Activated T-cell treated with anti-CD3 and anti-CD28 coated beads, Interleukin-2, amount 50 U/mL, for 4 hours (primary cell): ENCODE results near the gene COL6A5. TPM values are rescaled to one million over a fixed set of nuclear protein-coding genes. Genes with fewer than 3 reads are reported as not detected.
"Not testable (repeated sequence)": the region's sequence is repeated elsewhere in the genome, so short reads cannot be mapped to it uniquely, and the experiment has no call there.

Experiments
- ATAC-seq, 2 donors: fragments of 200-7000 bp; cut with Tn5 transposase; one replicate each; pipeline ENCODE4 v1.10.0; 2021
- DNase-seq: peaks from one replicate; pipeline ENCODE4 v3.0.0-alpha.2; 2020
- H3K27me3 Mint-ChIP-seq: one replicate; pipeline ENCODE4 v1.8.0; 2021; ENCODE audit warnings: low read depth, mixed read lengths
- H3K36me3 Mint-ChIP-seq: one replicate; pipeline ENCODE4 v1.8.0; 2022; ENCODE audit warnings: mixed read lengths; ENCODE audit not compliant: insufficient read depth
- H3K4me1 Mint-ChIP-seq: one replicate; pipeline ENCODE4 v1.8.0; 2021; ENCODE audit warnings: low read depth, mixed read lengths
- H3K4me3 Mint-ChIP-seq: one replicate; pipeline ENCODE4 v1.8.0; 2021; ENCODE audit warnings: mild to moderate bottlenecking, moderate library complexity, mixed read lengths
- H3K9me3 Mint-ChIP-seq: one replicate; pipeline ENCODE4 v1.8.0; 2021; ENCODE audit warnings: mixed read lengths
- total RNA-seq, 3 donors: library from RNA; stranded (reverse); gene quantifications; one replicate each; pipeline ENCODE4 v1.2.1, GENCODE V29; 2021

Gene COL6A5
- total RNA-seq, 3 donors from 2014 or later, result not detected

DNA sequence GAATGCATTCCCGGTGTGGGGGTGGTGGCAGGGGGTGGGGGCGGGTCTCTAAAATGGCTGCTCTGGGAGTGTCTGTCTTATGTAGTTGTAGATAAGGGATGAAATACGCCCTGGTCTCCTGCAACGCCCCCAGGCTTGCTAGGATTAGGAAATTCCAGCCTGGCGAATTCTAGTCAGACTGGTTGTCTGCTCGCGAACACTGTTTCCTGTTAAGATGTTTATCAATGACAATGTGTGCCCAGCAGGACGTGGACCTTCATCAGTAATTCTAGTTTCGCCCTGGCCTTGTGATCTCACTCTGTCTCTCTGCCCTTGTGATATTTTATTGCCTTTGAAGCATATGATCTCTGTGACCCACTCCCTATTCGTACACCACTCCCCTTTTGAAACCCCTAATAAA is 62.8 kb downstream of the COL6A5 start:
- H3K9me3 Mint-ChIP-seq, result peaks cover 13% of the 10 kb centered on the region
- not testable (repeated sequence) for H3K27me3 Mint-ChIP-seq

GRCh38 chr3:130411320-130411719 is 65.8 kb downstream of the COL6A5 start:
- H3K4me1 Mint-ChIP-seq, result no peaks in the 10 kb centered on the region
- no peaks in the 10 kb centered on the region for H3K36me3 Mint-ChIP-seq
- peaks cover 13% of the 10 kb centered on the region for H3K9me3 Mint-ChIP-seq
- ATAC-seq (no peak), DNase-seq (no peak)
- H3K27me3 Mint-ChIP-seq, result peaks cover 10% of the 10 kb centered on the region
- no peak overlapping the region for H3K4me3 Mint-ChIP-seq

More for the DNA sequence above, 62.8 kb downstream of the COL6A5 start:
- H3K4me1 Mint-ChIP-seq, H3K36me3 Mint-ChIP-seq, H3K4me3 Mint-ChIP-seq, DNase-seq, ATAC-seq: not testable (repeated sequence)

DNA sequence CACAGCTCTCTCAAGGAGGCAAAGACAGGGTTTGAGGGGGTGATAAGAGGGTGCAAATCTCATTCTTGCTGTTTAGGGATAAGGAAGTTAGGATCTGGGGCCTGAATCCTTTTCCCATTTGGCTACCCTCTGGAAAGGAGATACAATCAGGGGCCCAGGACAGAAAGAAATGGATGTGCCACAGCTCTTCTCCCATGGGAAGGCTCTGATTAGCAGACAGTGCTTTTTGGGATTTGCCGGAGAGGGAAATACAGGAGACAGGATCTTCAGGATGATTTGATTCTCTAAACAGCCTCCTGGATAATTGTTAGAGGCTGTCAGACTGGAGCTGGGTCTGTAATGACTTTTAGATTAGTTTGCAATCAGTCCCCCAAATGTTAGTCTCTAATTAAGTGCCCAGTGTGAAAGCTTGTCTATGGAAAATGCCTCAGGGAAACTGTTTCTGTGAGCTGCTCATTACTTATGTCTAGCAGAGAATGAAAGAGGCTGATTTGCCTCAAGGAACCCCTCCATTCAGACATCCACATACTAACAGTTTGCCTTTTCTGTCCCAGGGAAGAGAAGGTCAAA is 67.6 kb downstream of the COL6A5 start:
- no peak for DNase-seq
- Mint-ChIP-seq H3K4me3 (no peak overlapping the region), H3K36me3 (no peaks in the 10 kb centered on the region), H3K4me1 (no peaks in the 10 kb centered on the region), H3K9me3 (peaks cover 5% of the 10 kb centered on the region), H3K27me3 (peaks cover 10% of the 10 kb centered on the region)
- ATAC-seq, result no peak

- H3K4me3 Mint-ChIP-seq, result no peak overlapping the region
- no peak for DNase-seq
- H3K9me3 Mint-ChIP-seq, result no peaks in the 10 kb centered on the region
Observed at GRCh38 chr3:130414457-130414856, 69.0 kb downstream of the COL6A5 start.

GRCh38 chr3:130420466-130420865 is 75.0 kb downstream of the COL6A5 start:
- DNase-seq (no peak), ATAC-seq (no peak)
- Mint-ChIP-seq H3K4me1 (no peaks in the 10 kb centered on the region), H3K4me3 (no peak overlapping the region), H3K27me3 (peaks cover 6% of the 10 kb centered on the region), H3K36me3 (no peaks in the 10 kb centered on the region), H3K9me3 (no peaks in the 10 kb centered on the region)

More at GRCh38 chr3:130414457-130414856, 69.0 kb downstream of the COL6A5 start:
- no peaks in the 10 kb centered on the region for H3K4me1 Mint-ChIP-seq
- H3K36me3 Mint-ChIP-seq, result no peaks in the 10 kb centered on the region
- no peak for ATAC-seq
- H3K27me3 Mint-ChIP-seq, result peaks cover 11% of the 10 kb centered on the region

DNA sequence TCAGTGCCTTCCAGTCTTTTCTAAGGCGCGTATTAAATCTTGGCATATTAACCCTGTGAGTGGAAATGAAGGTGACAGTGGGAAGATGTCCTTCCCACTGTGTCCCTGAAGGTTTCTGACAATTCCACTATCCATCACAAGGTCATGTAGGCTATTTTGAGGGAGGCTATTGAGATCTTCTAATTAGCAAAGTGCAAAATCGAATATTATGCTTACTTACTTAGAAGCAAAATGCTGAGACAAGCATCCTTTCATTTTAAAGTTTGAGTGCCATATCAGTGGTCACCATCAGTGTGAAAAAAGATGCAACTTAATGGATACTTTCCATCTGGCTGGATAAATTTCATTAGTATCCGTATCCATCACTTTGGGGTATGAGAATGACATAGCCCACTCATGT is 77.6 kb downstream of the COL6A5 start:
- ATAC-seq, result no peak
- no peak overlapping the region for H3K4me3 Mint-ChIP-seq
- H3K4me1 Mint-ChIP-seq, result no peaks in the 10 kb centered on the region
- H3K36me3 Mint-ChIP-seq, result no peaks in the 10 kb centered on the region
- peaks cover 6% of the 10 kb centered on the region for H3K27me3 Mint-ChIP-seq
- H3K9me3 Mint-ChIP-seq, result no peaks in the 10 kb centered on the region
- no peak for DNase-seq

GRCh38 chr3:130424837-130425236 is 79.4 kb downstream of the COL6A5 start:
- no peak overlapping the region for H3K4me3 Mint-ChIP-seq
- H3K4me1 Mint-ChIP-seq, result no peaks in the 10 kb centered on the region
- DNase-seq, result no peak
- peaks cover 5% of the 10 kb centered on the region for H3K27me3 Mint-ChIP-seq
- H3K36me3 Mint-ChIP-seq, result no peaks in the 10 kb centered on the region
- no peaks in the 10 kb centered on the region for H3K9me3 Mint-ChIP-seq
- no peak for ATAC-seq

- Mint-ChIP-seq H3K4me3 (no peak overlapping the region), H3K4me1 (no peaks in the 10 kb centered on the region), H3K27me3 (peaks cover 6% of the 10 kb centered on the region), H3K36me3 (no peaks in the 10 kb centered on the region), H3K9me3 (no peaks in the 10 kb centered on the region)
- ATAC-seq, result no peak
- no peak for DNase-seq
Observed at GRCh38 chr3:130425484-130425883, 80.0 kb downstream of the COL6A5 start.

GRCh38 chr3:130426206-130426605 is 80.7 kb downstream of the COL6A5 start:
- Mint-ChIP-seq H3K27me3 (peaks cover 6% of the 10 kb centered on the region), H3K4me3 (no peak overlapping the region), H3K9me3 (no peaks in the 10 kb centered on the region), H3K36me3 (no peaks in the 10 kb centered on the region), H3K4me1 (no peaks in the 10 kb centered on the region)
- no peak for ATAC-seq
- DNase-seq, result no peak

- H3K36me3 Mint-ChIP-seq, result no peaks in the 10 kb centered on the region
- DNase-seq, result no peak
- H3K4me1 Mint-ChIP-seq, result no peaks in the 10 kb centered on the region
- ATAC-seq, result no peak
- peaks cover 6% of the 10 kb centered on the region for H3K27me3 Mint-ChIP-seq
- no peaks in the 10 kb centered on the region for H3K9me3 Mint-ChIP-seq
- no peak overlapping the region for H3K4me3 Mint-ChIP-seq
Observed at GRCh38 chr3:130428871-130429712, 83.6 kb downstream of the COL6A5 start.

DNA sequence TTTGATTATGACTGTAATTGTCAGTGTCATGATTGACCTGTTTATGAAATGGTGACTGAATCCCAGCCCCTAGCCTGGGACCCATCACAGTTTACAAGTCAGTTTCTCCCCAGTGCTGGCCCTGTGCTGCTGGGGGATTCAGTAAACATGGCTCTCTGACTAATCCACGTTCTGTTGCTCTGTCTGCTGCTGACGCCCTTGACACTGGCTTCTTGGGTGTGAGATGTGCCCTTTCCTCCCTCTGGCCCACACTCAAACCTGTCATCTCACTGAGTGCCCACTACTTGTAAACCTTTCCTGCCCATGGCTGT is 84.2 kb downstream of the COL6A5 start:
- no peaks in the 10 kb centered on the region for H3K36me3 Mint-ChIP-seq
- no peaks in the 10 kb centered on the region for H3K9me3 Mint-ChIP-seq
- DNase-seq (no peak), ATAC-seq (no peak)
- no peaks in the 10 kb centered on the region for H3K4me1 Mint-ChIP-seq
- H3K4me3 Mint-ChIP-seq, result no peak overlapping the region
- peaks cover 6% of the 10 kb centered on the region for H3K27me3 Mint-ChIP-seq

- no peaks in the 10 kb centered on the region for H3K9me3 Mint-ChIP-seq
- H3K4me3 Mint-ChIP-seq, result no peak overlapping the region
- ATAC-seq, result no peak
Observed at GRCh38 chr3:130430266-130430665, 84.8 kb downstream of the COL6A5 start.

DNA sequence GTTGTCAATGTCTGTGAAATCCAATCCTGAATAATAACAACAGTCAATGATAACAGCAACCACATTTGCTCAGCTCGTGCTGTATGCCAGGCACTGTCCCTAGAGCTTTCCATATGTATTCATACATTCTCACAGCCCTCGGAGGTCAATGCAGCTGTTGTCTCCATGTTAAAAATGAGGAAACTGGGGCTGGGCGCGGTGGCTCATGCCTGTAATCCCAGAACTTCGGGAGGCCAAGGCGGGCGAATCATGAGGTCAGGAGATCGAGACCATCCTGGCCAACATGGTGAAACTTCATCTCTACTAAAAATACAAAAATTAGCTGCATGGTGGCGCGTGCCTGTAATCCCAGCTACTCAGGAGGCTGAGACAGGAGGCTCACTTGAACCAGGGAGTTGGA is 86.6 kb downstream of the COL6A5 start:
- not testable (repeated sequence) for DNase-seq, H3K27me3 Mint-ChIP-seq, H3K4me1 Mint-ChIP-seq, H3K9me3 Mint-ChIP-seq, H3K36me3 Mint-ChIP-seq, ATAC-seq, H3K4me3 Mint-ChIP-seq

More at GRCh38 chr3:130430266-130430665, 84.8 kb downstream of the COL6A5 start:
- no peaks in the 10 kb centered on the region for H3K36me3 Mint-ChIP-seq
- DNase-seq, result no peak
- no peaks in the 10 kb centered on the region for H3K4me1 Mint-ChIP-seq
- H3K27me3 Mint-ChIP-seq, result peaks cover 2% of the 10 kb centered on the region

- ATAC-seq (no peak), DNase-seq (no peak)
- H3K4me3 Mint-ChIP-seq, result no peak overlapping the region
- peaks cover 9% of the 10 kb centered on the region for H3K27me3 Mint-ChIP-seq
- no peaks in the 10 kb centered on the region for H3K9me3 Mint-ChIP-seq
- H3K36me3 Mint-ChIP-seq, result no peaks in the 10 kb centered on the region
- no peaks in the 10 kb centered on the region for H3K4me1 Mint-ChIP-seq
Observed at GRCh38 chr3:130433306-130433705, 87.8 kb downstream of the COL6A5 start.

GRCh38 chr3:130442284-130442683 is 96.8 kb downstream of the COL6A5 start:
- Mint-ChIP-seq H3K27me3 (peaks cover 9% of the 10 kb centered on the region), H3K4me1 (no peaks in the 10 kb centered on the region), H3K36me3 (no peaks in the 10 kb centered on the region), H3K4me3 (no peak overlapping the region), H3K9me3 (no peaks in the 10 kb centered on the region)
- ATAC-seq, result no peak
- no peak for DNase-seq
